HG03571 (cell line): Measurements from ENCODE around the gene SOS1.

Experiments used
- ATAC-seq: cut with Tn5 transposase; IDR thresholded peaks from one replicate; pipeline ENCODE4 v1.9.1; 2021; ENCODE audit not compliant: unreplicated experiment

Gene SOS1

DNA sequence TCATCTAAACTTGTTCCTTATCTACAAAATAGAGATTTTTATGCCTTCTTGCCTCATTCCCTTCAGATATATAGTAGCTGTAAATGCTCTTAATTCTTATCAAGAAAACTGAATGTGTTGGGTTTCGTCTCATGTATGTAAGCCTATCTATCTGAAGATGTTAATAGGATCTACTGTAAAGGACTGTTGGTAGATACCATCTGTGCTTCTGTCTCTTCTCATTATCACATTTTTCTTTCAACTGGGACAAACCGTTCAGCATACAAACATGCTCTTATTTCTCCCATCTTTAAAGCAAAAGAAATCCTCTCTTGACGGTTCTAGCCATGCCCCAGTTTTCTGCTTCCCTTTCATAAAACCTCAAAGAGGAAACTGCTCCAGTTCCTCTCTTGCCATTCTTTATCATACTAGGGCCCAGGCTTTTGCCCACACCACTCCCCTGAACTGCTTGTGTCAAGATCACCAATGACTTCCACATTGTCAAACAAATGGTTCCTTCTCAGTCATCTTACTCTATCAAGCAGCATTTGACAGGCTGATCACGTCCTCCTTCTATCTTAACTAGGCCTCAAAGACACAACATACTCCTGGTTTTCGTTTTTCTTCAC is 142.5 kb downstream of the SOS1 start:
- no peak for ATAC-seq

DNA sequence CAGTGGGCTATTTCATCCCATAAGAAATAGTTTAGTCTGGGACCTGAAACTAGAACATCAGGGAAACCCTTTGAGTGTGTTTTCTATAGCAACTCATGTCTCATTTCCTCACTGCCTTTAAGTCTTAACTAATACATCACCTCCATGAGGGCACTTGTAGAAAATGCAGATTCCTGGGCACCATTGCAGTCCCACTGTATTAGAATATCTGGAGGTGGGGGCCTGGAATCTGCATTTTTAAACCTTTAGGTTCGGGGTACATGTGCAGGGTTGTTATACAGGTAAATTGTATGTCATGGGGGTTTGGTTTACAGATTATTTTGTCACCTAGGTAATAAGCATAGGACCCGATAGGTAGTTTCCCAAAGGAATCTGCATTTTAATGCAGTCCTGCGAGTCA is 143.8 kb downstream of the SOS1 start:
- no peak for ATAC-seq

DNA sequence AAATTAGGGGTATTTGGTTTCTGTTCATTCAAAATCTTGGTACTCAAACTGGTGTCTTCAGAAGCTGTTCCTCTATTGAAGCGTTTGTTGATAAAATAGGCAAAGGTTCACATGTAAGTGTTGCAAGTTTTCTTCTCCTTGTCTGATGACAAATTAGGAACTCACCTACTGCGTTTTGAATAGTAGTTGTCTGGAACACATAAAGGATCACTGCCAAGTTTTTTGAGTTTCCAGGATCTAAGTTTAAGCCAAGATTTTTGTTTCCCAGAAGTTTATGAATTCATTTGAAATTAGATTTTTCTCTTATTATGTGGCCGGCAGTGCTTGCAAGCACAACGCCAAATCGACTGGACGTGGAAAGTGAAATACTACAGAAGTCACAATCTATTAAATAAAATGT is 145.8 kb downstream of the SOS1 start:
- ATAC-seq: no peak

DNA sequence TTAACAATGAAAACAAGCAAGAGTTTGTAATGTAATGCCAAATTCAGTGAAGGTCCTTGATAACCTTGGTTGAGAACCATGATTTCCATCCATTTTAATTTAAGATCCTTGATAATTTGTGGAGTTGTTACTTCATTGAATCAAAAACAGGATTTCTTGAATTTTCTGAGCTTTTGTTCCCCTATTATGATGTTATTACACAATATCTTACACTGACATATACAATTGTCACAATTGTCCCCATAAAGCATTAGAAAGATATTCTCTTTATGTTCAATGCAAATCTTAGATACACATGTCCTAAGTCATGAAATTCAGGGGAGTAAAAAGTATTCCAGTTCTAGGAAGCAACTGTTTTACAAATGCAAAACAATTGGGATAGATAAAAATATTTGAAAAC is 147.6 kb downstream of the SOS1 start:
- ATAC-seq: no peak

DNA sequence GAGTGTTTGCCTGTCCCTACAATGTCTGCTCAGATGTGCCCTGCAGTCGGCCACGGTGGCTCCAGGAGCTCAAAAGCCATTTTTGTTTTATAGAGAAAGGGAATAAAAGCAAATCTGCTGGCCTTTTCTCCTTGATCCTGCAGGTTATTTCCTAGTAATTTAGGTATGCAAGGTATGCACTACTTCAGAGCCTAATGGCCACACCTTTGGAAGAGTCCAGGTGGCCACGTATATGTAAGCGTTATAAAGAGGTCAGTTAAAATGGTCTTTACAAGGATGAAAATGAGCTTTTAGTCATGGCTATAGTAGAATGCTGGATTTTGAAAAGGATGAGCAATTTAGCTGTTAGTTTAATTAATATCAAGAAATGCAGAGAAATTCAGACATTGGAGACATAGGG is 149.5 kb downstream of the SOS1 start:
- ATAC-seq: no peak

DNA sequence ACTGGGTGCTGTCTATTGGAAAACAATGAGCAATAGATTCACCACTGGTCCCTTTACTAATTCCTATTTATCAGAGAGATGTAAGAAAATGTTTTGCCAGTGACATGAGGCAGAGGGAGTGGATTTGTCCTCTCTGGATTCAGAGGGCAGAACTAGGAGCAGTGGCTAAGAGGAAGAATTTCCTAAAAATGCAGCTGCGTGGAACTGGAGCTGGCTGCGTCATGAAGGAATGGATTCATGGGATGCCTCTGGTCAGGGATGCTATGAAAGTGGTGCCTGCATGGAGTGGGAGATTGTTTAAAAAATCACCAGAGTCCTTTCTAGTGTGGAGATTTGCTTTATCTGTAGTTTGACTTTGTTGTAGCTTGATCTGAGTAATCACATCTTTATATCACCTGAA is 152.8 kb downstream of the SOS1 start:
- ATAC-seq: no peak

DNA sequence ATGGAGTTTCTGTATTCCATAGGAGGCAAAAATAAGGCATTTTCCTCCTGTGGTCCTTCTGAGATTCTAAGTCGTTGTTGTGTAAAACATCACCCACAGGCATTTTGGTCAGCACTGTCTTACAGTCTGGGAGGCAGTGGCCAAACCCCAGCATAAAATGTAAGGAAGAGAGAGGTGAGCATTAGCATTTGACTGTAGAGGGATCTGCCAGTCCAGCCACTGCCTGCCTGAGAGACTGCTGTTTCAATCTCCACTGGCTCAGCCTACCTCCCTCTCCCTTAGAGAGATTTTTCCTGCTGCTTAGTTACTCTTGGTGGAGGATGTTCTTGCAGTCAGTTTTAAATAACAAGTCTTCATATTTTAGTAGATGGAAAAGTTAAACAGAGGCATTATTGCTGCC is 154.2 kb downstream of the SOS1 start:
- ATAC-seq: no peak

DNA sequence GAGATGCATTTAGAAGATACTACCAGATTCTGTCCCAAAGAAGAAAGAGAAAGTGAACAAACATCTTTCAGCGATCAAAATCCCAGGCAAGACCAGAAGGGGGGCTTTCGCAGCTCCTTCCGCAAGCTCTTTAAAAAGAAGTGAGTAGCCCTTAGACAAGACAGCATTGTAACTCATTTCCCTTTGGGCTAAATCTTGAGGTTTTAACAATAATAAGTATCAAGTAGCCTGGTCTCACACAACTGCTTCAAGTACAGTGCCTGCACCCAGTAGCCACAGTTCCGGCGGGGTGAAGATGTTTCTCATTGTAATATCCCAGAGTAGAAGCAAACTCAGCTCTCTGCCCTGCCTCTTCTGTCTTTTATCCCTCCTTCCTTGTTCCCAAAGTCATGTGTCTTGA is 154.8 kb downstream of the SOS1 start:
- no peak for ATAC-seq

DNA sequence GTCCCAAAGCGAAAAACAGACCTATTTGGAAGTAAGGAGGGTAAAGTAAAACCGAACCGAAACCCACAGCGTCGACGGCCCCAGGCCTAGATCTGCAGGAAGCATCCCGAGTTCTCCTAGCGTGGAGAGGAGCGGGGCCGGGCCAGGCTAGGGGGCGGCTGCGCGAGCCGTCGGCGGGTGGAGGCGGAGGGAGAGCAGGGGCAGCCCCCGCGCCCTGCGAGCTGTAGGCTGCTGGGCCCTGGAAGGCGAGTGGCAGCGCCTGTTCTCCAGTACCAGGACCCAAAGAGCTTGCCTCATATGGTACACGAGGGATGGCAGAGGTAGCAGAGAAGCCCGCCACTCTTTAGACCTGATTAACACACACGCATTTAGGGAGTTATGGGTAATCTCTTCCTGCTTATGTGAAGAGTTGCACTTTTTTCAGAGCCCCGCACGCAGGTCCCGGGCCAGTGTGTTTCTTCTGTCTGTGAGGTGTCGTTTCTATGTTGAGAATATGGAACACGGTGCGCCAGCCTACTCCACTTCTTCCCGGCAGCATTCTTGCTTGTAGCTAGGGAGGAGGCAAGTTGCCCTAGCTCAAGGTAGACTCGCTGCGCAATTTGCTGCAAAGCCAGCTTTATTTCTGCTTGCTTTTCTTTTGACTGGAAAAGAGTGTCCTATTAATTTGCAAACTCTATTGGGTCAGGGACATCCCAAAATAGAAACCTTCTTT is 160.1 kb downstream of the SOS1 start:
- peak; percentile 16 for ATAC-seq

DNA sequence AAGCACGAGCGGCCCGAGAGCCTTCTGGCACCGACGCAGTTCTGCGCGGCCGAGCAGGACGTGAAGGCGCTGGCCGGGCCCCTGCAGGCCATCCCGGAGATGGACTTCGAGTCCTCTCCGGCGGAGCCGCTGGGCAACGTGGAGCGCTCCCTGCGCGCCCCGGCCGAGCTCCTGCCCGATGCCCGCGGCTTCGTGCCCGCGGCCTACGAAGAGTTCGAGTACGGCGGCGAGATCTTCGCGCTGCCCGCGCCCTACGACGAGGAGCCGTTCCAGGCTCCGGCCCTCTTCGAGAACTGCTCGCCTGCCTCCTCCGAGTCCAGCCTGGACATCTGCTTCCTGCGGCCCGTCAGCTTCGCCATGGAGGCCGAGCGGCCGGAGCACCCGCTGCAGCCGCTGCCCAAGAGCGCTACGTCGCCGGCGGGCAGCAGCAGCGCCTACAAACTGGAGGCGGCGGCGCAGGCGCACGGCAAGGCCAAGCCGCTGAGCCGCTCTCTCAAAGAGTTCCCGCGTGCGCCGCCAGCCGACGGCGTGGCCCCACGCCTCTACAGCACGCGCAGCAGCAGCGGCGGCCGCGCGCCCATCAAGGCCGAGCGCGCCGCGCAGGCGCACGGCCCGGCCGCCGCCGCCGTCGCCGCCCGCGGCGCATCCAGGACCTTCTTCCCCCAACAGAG is 160.8 kb downstream of the SOS1 start:
- peak; percentile 69 for ATAC-seq

DNA sequence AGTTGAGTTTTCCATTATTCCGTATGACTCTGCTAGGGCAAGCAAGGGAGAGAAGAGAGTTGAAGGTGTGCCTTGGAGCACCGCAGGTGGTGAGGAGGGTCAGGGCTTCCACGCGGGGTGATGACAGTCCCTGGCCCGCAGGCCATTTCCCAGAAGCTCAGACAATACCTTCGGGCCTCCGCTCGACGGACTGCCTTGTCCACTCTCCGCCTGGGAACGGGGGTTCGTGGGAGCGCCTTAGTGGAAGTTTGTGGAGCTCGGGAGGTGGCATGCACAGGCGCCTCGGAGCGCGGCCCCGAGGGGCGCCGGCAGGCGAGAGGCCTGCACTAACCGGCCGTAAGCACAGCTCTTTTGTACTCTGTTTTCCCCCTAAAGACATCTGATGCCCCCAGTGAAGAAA is 161.4 kb downstream of the SOS1 start:
- ATAC-seq: no peak

DNA sequence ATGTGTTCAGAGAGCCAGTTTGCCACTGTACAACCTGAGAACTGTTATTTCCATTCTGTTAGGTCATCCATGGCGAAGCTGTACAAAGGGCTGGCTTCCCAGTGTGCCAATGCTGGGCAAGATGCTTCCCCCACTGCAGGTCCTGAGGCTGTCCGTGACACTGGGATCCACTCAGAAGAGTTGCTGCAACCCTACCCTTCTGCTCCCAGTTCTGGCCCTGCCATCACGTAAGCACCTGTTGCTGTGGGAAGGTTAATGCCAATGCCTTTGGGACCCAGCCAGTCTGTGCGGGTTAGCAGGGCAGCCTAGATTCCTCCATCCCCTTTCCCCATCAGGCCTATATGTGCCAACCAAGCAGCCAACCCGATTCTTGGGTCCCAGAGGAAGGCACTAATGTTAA is 162.9 kb downstream of the SOS1 start:
- ATAC-seq: no peak

DNA sequence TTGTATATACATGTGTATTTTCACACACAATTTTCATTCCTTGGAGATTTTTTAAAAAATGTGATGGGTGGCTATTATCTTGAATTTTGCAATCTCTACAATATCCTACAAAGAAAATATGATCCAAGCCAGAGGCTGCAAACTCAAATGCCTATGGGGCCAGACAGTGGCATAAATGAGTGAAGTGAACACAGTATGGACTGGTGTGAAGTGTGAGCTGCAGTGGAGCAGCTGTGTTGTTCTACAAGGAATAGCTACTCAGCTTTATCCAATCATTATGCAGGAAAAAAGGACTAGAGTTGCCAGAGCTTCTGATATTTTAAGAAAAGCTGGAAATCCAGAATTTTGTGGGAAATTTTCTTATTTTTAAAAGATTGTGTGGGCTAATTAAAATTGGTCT is 169.1 kb downstream of the SOS1 start:
- no peak for ATAC-seq

DNA sequence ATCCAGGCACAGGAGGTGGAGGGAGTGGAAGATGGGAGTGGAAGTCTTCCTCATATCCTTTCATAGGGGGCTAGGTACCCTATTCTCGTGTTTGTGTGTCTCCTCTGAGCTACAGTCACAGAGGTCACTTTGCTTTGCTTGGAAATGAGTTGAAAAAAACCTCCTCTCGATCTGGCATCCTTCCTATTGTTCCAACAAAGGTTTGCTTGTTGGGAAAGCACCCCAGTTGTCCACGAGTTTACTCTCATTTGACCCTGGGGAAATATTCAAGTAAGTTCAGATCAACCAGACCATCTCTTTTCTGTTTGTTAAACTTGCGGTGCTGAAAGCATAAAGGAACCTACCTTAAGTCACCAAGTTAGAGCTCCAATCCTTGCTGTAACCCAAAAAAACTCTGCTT is 171.9 kb downstream of the SOS1 start:
- no peak for ATAC-seq

DNA sequence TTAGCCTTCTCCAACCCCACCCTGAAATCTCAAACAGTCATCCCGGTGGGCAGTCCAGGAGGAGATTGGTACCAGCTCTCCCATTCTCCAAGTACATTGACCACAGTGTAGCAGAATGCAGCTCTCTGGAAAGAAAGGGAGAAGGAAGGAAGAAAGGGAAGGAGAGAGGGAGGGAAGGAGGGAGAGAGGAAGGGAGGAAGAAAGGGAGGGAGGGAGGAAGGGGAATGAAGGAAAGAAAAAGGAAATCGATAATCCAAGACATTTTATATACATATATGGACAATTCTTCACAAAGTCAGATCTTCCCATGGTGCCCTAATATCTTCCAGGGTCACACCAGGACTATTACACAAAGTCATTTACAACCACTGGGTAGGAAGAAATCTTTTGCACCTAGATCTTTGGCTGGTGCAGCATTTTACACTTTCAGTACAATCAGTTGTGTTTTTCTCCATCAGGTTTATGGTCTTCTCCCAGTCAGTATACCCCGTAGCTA is 172.4 kb downstream of the SOS1 start:
- ATAC-seq: no peak

DNA sequence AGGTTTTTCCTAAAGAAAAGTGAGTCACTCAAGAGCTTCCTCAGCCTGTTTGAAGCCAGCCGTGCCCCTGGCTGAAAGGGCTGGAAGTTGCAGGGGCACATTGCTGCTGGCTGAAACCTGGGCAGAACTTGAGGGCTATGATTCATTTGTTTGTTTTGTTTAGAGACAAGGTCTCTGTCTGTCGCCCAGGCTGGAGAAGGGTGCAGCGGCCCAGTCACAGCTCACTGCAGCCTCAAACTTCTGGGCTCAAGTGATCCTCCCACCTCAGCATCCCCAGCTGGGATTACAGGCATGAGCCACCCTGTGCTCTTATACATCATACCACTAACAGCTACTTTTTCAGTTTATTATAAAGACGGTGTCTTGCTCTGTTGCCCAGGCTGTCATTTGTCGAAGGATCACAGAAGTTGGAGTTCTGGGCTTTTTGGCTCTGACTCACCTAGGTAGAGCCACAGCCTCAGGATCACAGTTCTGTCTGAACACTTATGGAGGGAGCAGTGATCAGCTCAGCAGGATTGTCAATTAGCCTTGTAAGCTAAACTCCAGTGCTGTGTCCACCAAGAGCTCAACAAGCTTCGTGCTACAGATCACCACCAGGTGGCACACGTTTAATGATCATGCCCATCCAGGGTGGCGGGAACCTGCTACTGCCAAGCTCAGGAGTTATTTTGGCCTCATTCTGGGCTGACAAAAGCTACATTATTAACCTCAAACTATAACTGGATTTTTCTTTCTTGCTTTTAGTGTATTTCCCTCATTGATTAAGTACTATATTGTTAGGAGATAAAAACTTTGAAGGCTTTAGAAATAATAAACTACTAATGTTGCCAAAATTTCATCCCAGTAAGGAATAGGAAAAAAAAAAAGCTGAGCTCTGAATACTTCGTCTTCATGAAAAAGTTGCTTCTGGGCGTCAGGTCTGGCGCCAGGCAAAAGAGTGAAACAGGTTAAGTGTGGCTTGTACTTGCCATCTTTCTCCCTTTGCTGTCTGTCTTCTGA is 173.3 kb downstream of the SOS1 start:
- ATAC-seq: peak; percentile 55

DNA sequence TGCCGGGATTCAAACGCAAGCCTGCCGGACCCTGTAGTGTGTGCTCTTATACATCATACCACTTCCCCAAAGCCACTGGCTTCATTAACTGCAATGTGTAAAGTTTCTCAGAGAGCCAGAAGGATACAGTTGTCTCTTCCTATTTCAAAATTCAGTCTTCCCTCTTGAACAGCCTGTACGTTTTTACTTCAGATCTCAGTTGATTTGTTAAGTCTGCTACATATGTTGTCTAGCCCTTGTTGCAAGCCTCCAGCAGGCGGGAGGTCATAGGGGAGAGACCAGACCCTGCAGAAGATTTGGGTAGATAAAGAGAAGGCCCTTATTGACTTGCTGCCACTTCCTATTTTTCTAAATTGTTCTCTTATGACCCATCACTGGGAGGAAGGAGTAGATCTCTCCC is 174.9 kb downstream of the SOS1 start:
- no peak for ATAC-seq

DNA sequence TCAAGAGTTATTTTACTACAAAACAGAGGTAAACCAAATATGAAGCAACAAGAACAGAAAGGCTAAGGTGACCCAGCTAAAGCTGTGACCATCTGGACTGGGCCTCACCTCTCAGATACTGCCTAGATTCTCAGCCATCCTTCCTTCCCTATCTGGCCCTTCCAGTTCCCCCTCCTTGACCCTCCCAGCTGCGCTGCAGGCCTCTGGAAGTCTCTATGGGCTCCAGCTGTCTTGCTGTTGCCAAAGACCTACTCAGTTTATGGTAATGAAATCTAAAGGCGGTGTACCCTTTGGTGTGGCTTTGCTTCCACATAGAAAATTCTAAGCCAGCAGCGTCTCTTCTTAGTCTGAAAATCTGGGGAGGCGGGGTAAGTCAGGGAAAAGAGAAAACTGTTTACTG is 175.5 kb downstream of the SOS1 start:
- no peak for ATAC-seq

DNA sequence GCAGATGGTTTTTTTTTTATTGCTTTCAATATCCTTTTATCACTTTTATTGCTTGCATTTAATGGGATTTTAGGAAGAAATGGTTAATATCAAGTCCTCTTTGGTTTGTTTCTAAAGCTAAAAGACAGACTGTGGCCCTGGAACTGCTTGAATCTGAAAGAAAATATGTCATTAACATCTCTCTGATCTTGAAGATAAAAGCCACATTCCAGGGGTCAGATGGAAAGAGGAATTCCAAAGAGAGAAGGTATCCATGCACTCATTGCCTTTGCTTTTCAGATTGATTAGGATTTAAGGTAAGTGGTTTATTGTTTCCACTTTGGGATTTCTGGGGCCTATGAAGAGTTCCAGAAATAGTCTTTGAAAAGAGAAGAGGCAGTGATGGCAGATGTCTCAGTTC is 177.1 kb downstream of the SOS1 start:
- ATAC-seq: no peak

DNA sequence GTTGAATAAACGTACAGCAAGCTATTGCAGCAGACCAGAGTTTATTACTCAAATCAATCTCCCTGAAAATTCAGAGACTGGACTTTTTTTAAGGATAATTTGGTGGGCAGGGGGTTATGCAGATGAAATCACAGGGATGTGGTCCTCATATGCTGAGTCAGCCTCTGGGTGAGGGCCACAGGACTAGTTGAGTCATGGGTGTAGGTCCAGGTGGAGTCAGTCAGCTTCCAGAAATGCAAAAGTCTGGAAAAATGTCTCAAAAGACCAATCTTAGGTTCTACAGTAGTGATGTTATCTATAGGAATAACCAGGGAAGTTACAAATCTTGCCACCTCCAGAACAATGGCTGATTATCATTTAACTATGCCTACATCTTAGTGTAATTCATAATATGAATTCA is 180.1 kb downstream of the SOS1 start:
- ATAC-seq: no peak

DNA sequence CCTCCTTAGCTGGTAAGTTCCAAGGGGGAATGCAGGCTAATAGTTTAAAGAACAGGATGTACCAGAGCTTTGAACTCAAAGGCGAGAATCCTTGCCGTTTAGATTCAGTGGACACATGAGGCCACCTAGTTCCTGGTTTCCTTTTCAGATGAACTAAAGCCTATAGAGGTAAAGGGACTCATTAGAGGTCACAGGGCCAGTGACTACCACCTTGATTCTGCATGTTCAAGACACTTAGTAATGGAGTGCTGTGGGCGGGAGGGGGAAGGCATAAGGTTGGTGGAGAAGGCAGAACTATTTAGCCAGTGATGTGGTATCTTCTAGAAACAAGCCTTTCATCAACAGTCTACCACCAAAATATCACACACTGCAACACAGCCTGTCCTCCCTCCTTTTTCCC is 183.3 kb downstream of the SOS1 start:
- no peak for ATAC-seq
